Sigmoid colon (tissue), 7 donors: ENCODE results near the gene LHPP. TPM values are rescaled to one million over a fixed set of nuclear protein-coding genes. Genes with fewer than 3 reads are reported as not detected.

Experiments used
- DNase-seq: peaks from one replicate; pipeline ENCODE4 v3.0.0-alpha.2; 2019
- H3K27ac ChIP-seq, 4 donors: fragments of 200-600 bp; sonication (generic); one replicate each; pipeline ENCODE4 v1.5.1; 2016 to 2019; ENCODE audit warnings: mild to moderate bottlenecking in 1 of 4
- H3K27me3 ChIP-seq, 3 donors: fragments of 200-600 bp; sonication (generic); one replicate each; pipeline ENCODE4 v1.5.1; 2019; ENCODE audit warnings: mild to moderate bottlenecking in 1 of 3
- H3K36me3 ChIP-seq, 4 donors: fragments of 200-600 bp; sonication (generic); one replicate each; pipeline ENCODE4 v1.5.1; 2016 to 2019
- H3K4me1 ChIP-seq, 4 donors: fragments of 200-600 bp; sonication (generic); one replicate each; pipeline ENCODE4 v1.5.1; 2017 to 2019
- H3K4me3 ChIP-seq, 4 donors: fragments of 200-600 bp; sonication (generic); one replicate each; pipeline ENCODE4 v1.5.1; 2017 to 2019; ENCODE audit warnings: mild to moderate bottlenecking in 2 of 4, moderate library complexity in 1 of 4
- H3K9me3 ChIP-seq, 4 donors: fragments of 200-600 bp in 3 of 4; sonication (generic) in 3 of 4; one replicate each; pipeline versions ENCODE4 v1.5.1 to v1.6.1; 2013 to 2019
- CTCF ChIP-seq, 4 experiments: fragments of 450-650 bp in 3 of 4; fragments of 200-600 bp in 1 of 4; IDR thresholded peaks; one replicate each; pipeline ENCODE4 v1.5.1; 2016 to 2019; ENCODE audit warnings: antibody characterized with exemption in 4 of 4, mild to moderate bottlenecking in 3 of 4, moderate library complexity in 2 of 4
- EP300 ChIP-seq, 4 donors: sonication (generic); formaldehyde crosslinking; IDR thresholded peaks; one replicate each; pipeline ENCODE4 v1.6.1; 2017; ENCODE audit warnings: antibody characterized with exemption in 4 of 4
- POLR2A ChIP-seq, 2 donors: fragments of 450-650 bp; IDR thresholded peaks; one replicate each; pipeline ENCODE4 v1.6.1; 2016; ENCODE audit warnings: antibody characterized with exemption in 2 of 2, mild to moderate bottlenecking in 2 of 2, moderate library complexity in 2 of 2
- POLR2AphosphoS5 ChIP-seq, 4 donors: sonication (generic); formaldehyde crosslinking; IDR thresholded peaks; one replicate each; pipeline ENCODE4 v1.6.1; 2017; ENCODE audit warnings: antibody characterized with exemption in 4 of 4
- WGBS, 2 donors: extraction: QIAGEN DNeasy Blood & Tissue Kit; methylation state at CpG; one replicate each; pipeline ENCODE4 v1.1.7; 2013; 5-methylcytosine and 5-hydroxymethylcytosine counted together
- intact Hi-C: fragments of 100-400 bp; cut with DNase I; formaldehyde crosslinking; loops from one replicate; pipeline ENCODE4 v1.15.1; 2023
- polyA plus RNA-seq, 3 donors: library from polyadenylated mRNA; stranded (reverse); fragments of 200-250 nt; gene quantifications; one replicate each; pipeline ENCODE4 v1.2.3, GENCODE V29; 2013
- total RNA-seq, 4 donors: library from RNA; depleted of rRNA; stranded (reverse); fragments of >200 nt; gene quantifications; one replicate each; pipeline ENCODE4 v1.1.0, GENCODE V29; 2016
- donor health status: healthy with polysubstance abuse.
- donor health status: Bipolar disorder and iron deficiency.
- donor health status: healthy.

Gene LHPP
- total and polyA plus RNA-seq, 7 donors: 17.1 to 35.7 (median 20.6) TPM

- no peaks in the 10 kb centered on the region for H3K36me3 ChIP-seq
- peak overlapping the region in 3 of 4 donors; percentile 70 to 77 (median 73) for H3K27ac ChIP-seq
- peak; percentile 38 for DNase-seq
- intact Hi-C loops: no loop called here
- no peaks in the 10 kb centered on the region for H3K9me3 ChIP-seq
- no peaks in the 10 kb centered on the region for H3K27me3 ChIP-seq
- H3K4me1 ChIP-seq: peaks cover 0 to 21% (median 14%) of the 10 kb centered on the region in 4 donors
- H3K4me3 ChIP-seq: no peak overlapping the region
- WGBS, 2 donors: 93 to 94% methylated on average over 9 of the region's 9 CpGs
- TF ChIP-seq CTCF (IDR thresholded peaks at IDR 0.05) (no peak), POLR2A (IDR thresholded peaks at IDR 0.05) (no peak), POLR2AphosphoS5 (IDR thresholded peaks at IDR 0.05) (no peak), EP300 (IDR thresholded peaks at IDR 0.05) (no peak)
Observed at GRCh38 chr10:124516181-124516580, 54.6 kb downstream of the LHPP start.

- WGBS, 2 donors: 93 to 95% methylated on average over 21 of the region's 21 CpGs
- Histone ChIP-seq H3K36me3 (no peaks in the 10 kb centered on the region), H3K27me3 (no peaks in the 10 kb centered on the region), H3K4me3 (no peak overlapping the region), H3K27ac (peak overlapping the region in 2 of 4 donors; percentile 73 to 77), H3K9me3 (no peaks in the 10 kb centered on the region), H3K4me1 (peaks cover 0 to 28% (median 16%) of the 10 kb centered on the region in 4 donors)
- TF ChIP-seq EP300 (IDR thresholded peaks at IDR 0.05) (no peak), POLR2AphosphoS5 (IDR thresholded peaks at IDR 0.05) (no peak), POLR2A (IDR thresholded peaks at IDR 0.05) (no peak)
- intact Hi-C loops: no loop called here
- peak; percentile 34 for DNase-seq
Observed at GRCh38 chr10:124516746-124517397, 55.2 kb downstream of the LHPP start.

- Histone ChIP-seq H3K27ac (no peak overlapping the region), H3K4me3 (no peak overlapping the region), H3K9me3 (no peaks in the 10 kb centered on the region), H3K4me1 (peaks cover 0 to 34% (median 21%) of the 10 kb centered on the region in 4 donors), H3K36me3 (no peaks in the 10 kb centered on the region), H3K27me3 (no peaks in the 10 kb centered on the region)
- WGBS, 2 donors: 91 to 94% methylated on average over 6 of the region's 6 CpGs
- TF ChIP-seq POLR2A (IDR thresholded peaks at IDR 0.05) (no peak), POLR2AphosphoS5 (IDR thresholded peaks at IDR 0.05) (no peak), EP300 (IDR thresholded peaks at IDR 0.05) (no peak), CTCF (IDR thresholded peaks at IDR 0.05) (no peak)
- intact Hi-C loops: no loop called here
- peak; percentile 22 for DNase-seq
Observed at GRCh38 chr10:124517461-124517860, 55.8 kb downstream of the LHPP start.

GRCh38 chr10:124517931-124518330 lies 56.3 kb downstream of the LHPP start:
- DNase-seq: peak; percentile 22
- intact Hi-C loops: no loop called here
- H3K36me3 ChIP-seq: no peaks in the 10 kb centered on the region
- TF ChIP-seq EP300 (IDR thresholded peaks at IDR 0.05): no peak
- TF ChIP-seq CTCF (IDR thresholded peaks at IDR 0.05): no peak
- no peak for TF ChIP-seq POLR2A (IDR thresholded peaks at IDR 0.05)
- TF ChIP-seq POLR2AphosphoS5 (IDR thresholded peaks at IDR 0.05): no peak
- no peaks in the 10 kb centered on the region for H3K27me3 ChIP-seq
- H3K9me3 ChIP-seq: no peaks in the 10 kb centered on the region
- 93 to 96% methylated on average over 9 of the region's 9 CpGs for WGBS, 2 donors
- H3K4me3 ChIP-seq: no peak overlapping the region
- peaks cover 0 to 39% (median 26%) of the 10 kb centered on the region in 4 donors for H3K4me1 ChIP-seq
- no peak overlapping the region for H3K27ac ChIP-seq

- no peak overlapping the region for H3K4me3 ChIP-seq
- no peaks in the 10 kb centered on the region for H3K27me3 ChIP-seq
- H3K4me1 ChIP-seq: peaks cover 0 to 43% (median 30%) of the 10 kb centered on the region in 4 donors
- intact Hi-C loops: no loop called here
- DNase-seq: peak; percentile 53
- TF ChIP-seq CTCF (IDR thresholded peaks at IDR 0.05) (no peak), EP300 (IDR thresholded peaks at IDR 0.05) (no peak), POLR2A (IDR thresholded peaks at IDR 0.05) (no peak), POLR2AphosphoS5 (IDR thresholded peaks at IDR 0.05) (no peak)
- H3K27ac ChIP-seq: no peak overlapping the region
- H3K9me3 ChIP-seq: no peaks in the 10 kb centered on the region
- WGBS, 2 donors: 91 to 96% methylated on average over 15 of the region's 15 CpGs
- H3K36me3 ChIP-seq: no peaks in the 10 kb centered on the region
Observed at GRCh38 chr10:124518366-124518765, 56.7 kb downstream of the LHPP start.
